Fibroblast of peridontal ligament (primary cell): ENCODE data around the gene TTC4.
A peak's percentile ranks its signal among the peaks of the same experiment; 100 is the strongest.

Experiments used
- DNase-seq: peaks from one replicate; pipeline ENCODE4 v3.0.0-alpha.2; 2010; ENCODE audit errors: extremely low read depth

Gene TTC4

DNA sequence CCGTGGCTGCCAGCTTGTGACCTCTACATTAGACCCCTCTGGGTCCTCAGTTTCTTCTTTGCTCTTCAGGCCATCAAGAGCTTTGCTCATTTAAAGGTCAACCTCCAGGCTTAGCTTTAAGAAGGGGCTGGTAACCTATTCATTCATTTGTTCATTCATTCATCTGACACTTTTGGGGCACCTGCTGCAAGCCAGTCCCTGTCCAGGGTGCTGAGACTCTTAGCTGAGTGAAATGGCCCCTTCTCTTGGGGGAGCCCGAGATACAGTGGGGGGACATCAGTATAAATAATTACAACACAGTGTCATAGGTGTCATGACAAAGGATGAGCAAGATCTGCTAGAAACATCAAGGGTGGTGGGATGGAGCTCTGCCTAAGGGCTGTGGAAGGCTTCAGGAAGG, 10.5 kb upstream of the TTC4 start:
- DNase-seq = no peak

- no peak for DNase-seq
Measured at GRCh38 chr1:54706419-54706818, 9.2 kb upstream of the TTC4 start.

DNA sequence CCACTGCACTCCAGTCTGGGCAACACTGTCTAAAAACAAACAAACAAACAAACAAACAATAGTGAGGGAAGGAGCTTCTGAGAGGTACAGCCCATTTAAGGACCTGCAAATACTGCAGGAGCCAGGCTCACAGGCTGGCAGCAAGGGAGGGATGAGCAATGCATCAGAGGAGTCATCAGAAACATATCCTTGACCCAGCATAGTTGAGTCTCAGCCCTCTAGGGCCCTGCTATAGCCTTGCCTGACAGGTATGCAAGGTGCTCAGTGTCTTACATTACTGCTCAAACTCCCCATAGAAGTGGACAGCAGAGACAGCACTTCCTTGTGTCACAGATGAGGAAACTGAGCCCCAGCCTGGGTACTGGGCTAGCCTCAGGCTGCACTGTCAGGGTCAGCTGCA, 7.3 kb upstream of the TTC4 start:
- DNase-seq = no peak

GRCh38 chr1:54709547-54710292, 5.9 kb upstream of the TTC4 start:
- no peak for DNase-seq

DNA sequence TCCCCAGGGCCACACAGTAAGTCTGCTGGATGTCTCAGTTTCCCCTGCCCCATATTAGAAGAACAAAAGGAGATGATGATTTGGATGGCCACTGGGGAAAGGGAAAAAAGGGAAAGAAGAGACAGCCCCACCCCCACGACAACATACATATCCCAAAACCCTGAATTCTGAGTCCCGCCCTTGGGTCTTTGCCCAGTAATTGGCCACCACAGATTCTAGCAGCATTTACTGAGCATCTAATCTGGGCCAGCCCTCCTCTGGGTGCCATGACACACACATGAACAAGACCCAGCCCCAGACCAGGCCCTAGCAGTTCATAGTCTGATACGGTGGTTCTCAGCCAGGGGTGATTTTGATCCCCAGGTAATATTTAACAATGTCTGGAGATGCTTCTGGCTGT, 5.2 kb upstream of the TTC4 start:
- no peak for DNase-seq

- DNase-seq = no peak
Measured at GRCh38 chr1:54710841-54711240, 4.8 kb upstream of the TTC4 start.

GRCh38 chr1:54711536-54711935, 4.1 kb upstream of the TTC4 start:
- no peak for DNase-seq

DNA sequence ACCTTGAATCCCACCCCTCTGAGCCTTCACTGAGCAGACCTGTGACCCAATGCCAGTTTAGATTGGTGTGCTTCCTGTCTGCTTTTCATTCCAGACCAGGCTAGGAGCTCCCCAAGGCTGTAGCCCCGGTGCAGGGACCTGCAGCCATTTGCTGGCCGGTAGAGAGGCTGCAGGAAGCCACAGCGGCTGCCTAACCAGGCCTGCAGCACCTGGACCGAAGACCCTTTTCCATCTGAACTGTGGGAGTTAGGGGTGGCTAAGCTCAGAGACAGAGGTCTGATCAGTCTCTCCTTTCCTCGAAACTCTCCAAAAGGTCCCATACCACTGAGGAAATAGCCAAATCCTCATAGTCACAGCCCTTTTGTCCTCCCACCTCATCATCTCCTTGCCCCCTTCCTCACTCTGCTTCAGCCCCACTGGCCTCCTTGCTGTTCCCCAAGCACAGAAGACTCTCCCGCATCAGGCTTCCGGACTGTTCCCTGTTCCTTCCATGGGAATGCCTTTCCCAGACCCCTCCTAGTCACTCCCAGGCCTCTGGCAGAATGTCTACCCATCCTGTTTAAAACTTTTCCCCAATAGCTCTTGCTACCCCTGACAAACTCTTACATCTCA, 674 bp upstream of the TTC4 start:
- DNase-seq = no peak

- peak; percentile 70 for DNase-seq
Measured at GRCh38 chr1:54716299-54717047, 812 bp downstream of the TTC4 start.

GRCh38 chr1:54721719-54722118, 6.1 kb downstream of the TTC4 start:
- DNase-seq = no peak

DNA sequence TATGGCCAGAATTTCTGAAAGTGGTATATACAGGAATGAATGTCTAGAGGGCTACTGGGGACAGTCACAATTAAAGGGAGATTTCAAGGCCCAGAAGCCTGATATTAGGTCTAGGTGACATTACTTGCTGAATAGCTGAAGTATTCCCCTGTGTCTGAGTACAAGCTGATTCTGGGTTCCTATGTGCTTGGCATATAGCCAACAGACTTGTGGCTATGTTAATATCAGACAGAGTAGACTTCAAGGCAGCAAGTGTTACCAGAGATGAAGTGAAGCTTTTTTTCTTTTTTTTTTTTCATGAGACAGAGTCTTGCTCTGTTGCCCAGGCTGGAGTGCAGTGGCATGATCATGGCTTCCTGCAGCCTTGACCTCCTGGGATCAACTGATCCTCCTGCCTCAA, 8.3 kb downstream of the TTC4 start:
- no peak for DNase-seq

GRCh38 chr1:54724771-54725170, 9.1 kb downstream of the TTC4 start:
- DNase-seq = no peak

GRCh38 chr1:54728027-54728426, 12.4 kb downstream of the TTC4 start:
- DNase-seq = no peak

GRCh38 chr1:54736685-54737084, 21.0 kb downstream of the TTC4 start:
- no peak for DNase-seq

- DNase-seq = no peak
Measured at GRCh38 chr1:54738244-54738643, 22.6 kb downstream of the TTC4 start.

GRCh38 chr1:54741531-54741930, 25.9 kb downstream of the TTC4 start:
- no peak for DNase-seq

DNA sequence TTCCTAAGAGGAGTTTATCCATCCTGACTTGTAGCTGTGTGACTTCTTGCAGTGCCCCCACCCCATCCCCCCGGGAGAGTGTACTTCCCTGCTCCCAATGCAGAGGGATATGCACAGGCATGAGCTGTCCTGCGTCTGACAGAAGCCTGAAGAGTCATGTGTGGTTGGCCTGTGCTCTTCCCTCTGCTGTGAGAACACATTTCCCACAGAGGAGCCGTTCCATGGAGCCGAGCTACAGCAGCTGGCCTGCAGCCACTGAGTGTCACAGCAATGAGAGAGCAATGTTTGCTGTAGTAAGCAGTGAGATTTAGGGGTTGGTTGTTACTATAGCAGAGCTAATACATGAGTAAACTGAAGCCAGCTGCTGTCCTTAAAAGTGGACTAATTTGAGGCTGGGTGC, 26.6 kb downstream of the TTC4 start:
- DNase-seq = peak; percentile 29

- DNase-seq = no peak
Measured at GRCh38 chr1:54743416-54744226, 28.0 kb downstream of the TTC4 start.

DNA sequence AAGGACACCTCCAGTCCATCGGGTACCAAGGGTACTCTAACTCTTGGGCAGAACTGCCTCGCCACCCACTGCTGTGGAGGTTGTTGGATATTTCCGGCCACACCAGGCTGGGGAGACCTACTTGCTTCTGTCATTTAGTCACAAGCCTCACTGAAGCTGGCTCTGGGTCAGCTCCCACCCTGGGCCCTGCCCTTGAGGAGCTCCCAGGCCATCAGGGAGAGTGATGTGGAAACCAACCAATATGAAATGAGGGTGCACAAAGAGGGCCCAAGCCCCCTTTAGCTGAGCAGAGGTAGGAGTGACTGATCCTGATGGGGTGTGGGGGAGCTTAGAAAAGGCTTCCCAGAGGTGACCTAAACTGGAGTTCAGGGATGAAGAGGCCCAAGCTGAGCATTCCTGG, 29.0 kb downstream of the TTC4 start:
- DNase-seq = no peak

GRCh38 chr1:54745274-54745673, 29.6 kb downstream of the TTC4 start:
- no peak for DNase-seq

GRCh38 chr1:54745864-54746263, 30.2 kb downstream of the TTC4 start:
- DNase-seq = no peak
